Mesendoderm (in vitro differentiated cells): ENCODE measurements around the gene RNF31.

ENCODE experiments used
- DNase-seq: peaks from one replicate; pipeline ENCODE4 v3.0.0; 2013
- H2AK5ac ChIP-seq: 2 replicates; pipeline ENCODE4 v1.6.1; 2013; ENCODE audit warnings: low read length, inconsistent platforms
- H2BK120ac ChIP-seq: 2 replicates; pipeline ENCODE4 v1.6.1; 2013; ENCODE audit warnings: low read depth, mild to moderate bottlenecking, low read length, moderate library complexity, mixed read lengths
- H2BK15ac ChIP-seq: replicated peaks from 2 replicates; pipeline ENCODE4 v1.6.1; 2013; ENCODE audit warnings: low read depth, mild to moderate bottlenecking, moderate library complexity
- H2BK5ac ChIP-seq: 2 replicates; pipeline ENCODE4 v1.6.1; 2013; ENCODE audit warnings: low read length, inconsistent platforms
- H3K18ac ChIP-seq: 2 replicates; pipeline ENCODE4 v1.6.1; 2013; ENCODE audit warnings: mild to moderate bottlenecking, low read length, mixed read lengths
- H3K23ac ChIP-seq: one replicate; pipeline ENCODE4 v1.6.1; 2013; ENCODE audit warnings: low read length
- H3K27ac ChIP-seq: 2 replicates; pipeline ENCODE4 v1.5.1; 2013; ENCODE audit warnings: low read depth, mild to moderate bottlenecking, inconsistent platforms, low read length, moderate library complexity
- H3K27me3 ChIP-seq: 2 replicates; pipeline ENCODE4 v1.6.1; 2013; ENCODE audit warnings: low read length, control low read depth, mild to moderate bottlenecking, inconsistent platforms; ENCODE audit not compliant: insufficient read depth, poor library complexity
- H3K36me3 ChIP-seq: 2 replicates; pipeline ENCODE4 v1.6.1; 2013; ENCODE audit warnings: low read length, inconsistent platforms; ENCODE audit not compliant: control insufficient read depth, insufficient read depth
- H3K4ac ChIP-seq: one replicate; pipeline ENCODE4 v1.6.1; 2013; ENCODE audit warnings: low read depth, mild to moderate bottlenecking, low read length, moderate library complexity
- H3K4me1 ChIP-seq: 2 replicates; pipeline ENCODE4 v1.6.1; 2013; ENCODE audit warnings: low read depth, low read length, inconsistent platforms; ENCODE audit not compliant: control insufficient read depth
- H3K4me2 ChIP-seq: 2 replicates; pipeline ENCODE4 v1.6.1; 2013; ENCODE audit warnings: low read length
- H3K4me3 ChIP-seq: 2 replicates; pipeline ENCODE4 v1.5.1; 2013; ENCODE audit warnings: mild to moderate bottlenecking, low read length
- H3K56ac ChIP-seq: one replicate; pipeline ENCODE4 v1.6.1; 2013; ENCODE audit warnings: low read length
- H3K79me1 ChIP-seq: 2 replicates; pipeline ENCODE4 v1.6.1; 2013; ENCODE audit warnings: low read length, inconsistent platforms
- H3K79me2 ChIP-seq: 2 replicates; pipeline ENCODE4 v1.6.1; 2013; ENCODE audit warnings: mild to moderate bottlenecking, low read length; ENCODE audit not compliant: control insufficient read depth, insufficient read depth
- H3K9ac ChIP-seq: 2 replicates; pipeline ENCODE4 v1.6.1; 2013; ENCODE audit warnings: low read length, inconsistent platforms
- H4K5ac ChIP-seq: one replicate; pipeline ENCODE4 v1.6.1; 2013; ENCODE audit warnings: low read length
- H4K8ac ChIP-seq: one replicate; pipeline ENCODE4 v1.6.1; 2013; ENCODE audit warnings: low read depth, mild to moderate bottlenecking, control low read depth, low read length, moderate library complexity
- WGBS: extraction: QIAGEN DNeasy Blood & Tissue Kit; methylation state at CpG from one replicate; pipeline ENCODE4 v1.1.7; 2013; ENCODE audit warnings: low lambda C conversion rate, missing lambda C conversion rate; ENCODE audit not compliant: insufficient coverage; ENCODE audit errors: extremely low coverage; 5-methylcytosine and 5-hydroxymethylcytosine counted together

Gene RNF31

GRCh38 chr14:24186831-24187538 lies 39.7 kb downstream of the RNF31 start:
- no peak for DNase-seq
- Histone ChIP-seq H3K23ac (no peak overlapping the region), H2BK120ac (no peak overlapping the region), H2BK15ac (no peak overlapping the region), H3K27ac (no peak overlapping the region), H3K36me3 (peaks cover 13% of the 10 kb centered on the region), H2BK5ac (no peak overlapping the region), H3K79me1 (peaks cover 12% of the 10 kb centered on the region), H3K79me2 (peaks cover 11% of the 10 kb centered on the region), H2AK5ac (no peak overlapping the region), H4K5ac (no peak overlapping the region), H3K4ac (no peak overlapping the region), H4K8ac (no peak overlapping the region), H3K4me3 (no peak overlapping the region), H3K18ac (no peak overlapping the region), H3K9ac (no peak overlapping the region), H3K56ac (no peak overlapping the region), H3K4me2 (no peak overlapping the region), H3K27me3 (no peaks in the 10 kb centered on the region), H3K4me1 (peaks cover 6% of the 10 kb centered on the region)
- no CpG with 5 or more reads among the region's 10 CpGs for WGBS

- Histone ChIP-seq H3K4me2 (peak overlapping the region; percentile 74), H3K4me3 (no peak overlapping the region), H3K9ac (peak overlapping the region; percentile 95), H3K4ac (no peak overlapping the region), H2AK5ac (no peak overlapping the region), H4K8ac (no peak overlapping the region), H3K79me2 (peaks cover 11% of the 10 kb centered on the region), H3K23ac (no peak overlapping the region), H2BK15ac (no peak overlapping the region), H3K79me1 (peaks cover 12% of the 10 kb centered on the region), H4K5ac (no peak overlapping the region), H3K27me3 (no peaks in the 10 kb centered on the region), H3K56ac (no peak overlapping the region), H2BK120ac (no peak overlapping the region), H3K36me3 (peaks cover 16% of the 10 kb centered on the region), H3K18ac (no peak overlapping the region), H2BK5ac (no peak overlapping the region), H3K27ac (no peak overlapping the region), H3K4me1 (peaks cover 6% of the 10 kb centered on the region)
- no CpG with 5 or more reads among the region's 2 CpGs for whole genome bisulfite sequencing
- no peak for DNase-seq
These were observed 40.2 kb downstream of the RNF31 start for GRCh38 chr14:24187539-24187915.

- H4K5ac ChIP-seq: peak within 1 kb of the TSS; percentile 88
- H2BK120ac ChIP-seq: no peak within 1 kb of the TSS
- peak within 1 kb of the TSS; percentile 89 for H3K4me3 ChIP-seq
- H3K27ac ChIP-seq: peak within 1 kb of the TSS; percentile 75
- H2AK5ac ChIP-seq: no peak within 1 kb of the TSS
- H3K4me2 ChIP-seq: peak within 1 kb of the TSS; percentile 74
- peak within 1 kb of the TSS; percentile 78 for H4K8ac ChIP-seq
- H3K23ac ChIP-seq: peak within 1 kb of the TSS; percentile 72
- peak within 1 kb of the TSS; percentile 44 for H3K18ac ChIP-seq
- DNase-seq: peak; percentile 99
- peaks cover 11% of the 10 kb centered on the region for H3K79me2 ChIP-seq
- no CpG with 5 or more reads among the region's 65 CpGs for WGBS
- H2BK5ac ChIP-seq: no peak within 1 kb of the TSS
- H2BK15ac ChIP-seq: no peak within 1 kb of the TSS
- peak within 1 kb of the TSS; percentile 95 for H3K9ac ChIP-seq
- peaks cover 12% of the 10 kb centered on the region for H3K79me1 ChIP-seq
- peaks cover 6% of the 10 kb centered on the region for H3K4me1 ChIP-seq
- no peak within 1 kb of the TSS for H3K4ac ChIP-seq
- H3K27me3 ChIP-seq: no peaks in the 10 kb centered on the region
- peak within 1 kb of the TSS; percentile 99 for H3K56ac ChIP-seq
- H3K36me3 ChIP-seq: peaks cover 13% of the 10 kb centered on the region
These were observed 41.2 kb downstream of the RNF31 start, which contains the start of gene IPO4 for GRCh38 chr14:24188251-24189058. Gene IPO4, minus strand, starts transcription at chr14:24188816. Its CDS starts 29 bp downstream, at chr14:24188787.

- H3K23ac ChIP-seq: no peak overlapping the region
- WGBS: no CpG with 5 or more reads among the region's 3 CpGs
These were observed 41.7 kb downstream of the RNF31 start for GRCh38 chr14:24189059-24189375.

GRCh38 chr14:24189460-24189859 lies 42.2 kb downstream of the RNF31 start:
- Histone ChIP-seq H2BK120ac (no peak overlapping the region), H3K4me1 (peaks cover 6% of the 10 kb centered on the region), H3K79me2 (peaks cover 11% of the 10 kb centered on the region), H2BK5ac (no peak overlapping the region), H3K27ac (no peak overlapping the region), H3K4me2 (no peak overlapping the region), H3K18ac (no peak overlapping the region), H4K8ac (no peak overlapping the region), H4K5ac (peak overlapping the region; percentile 88), H3K23ac (no peak overlapping the region), H3K56ac (peak overlapping the region; percentile 37), H3K4me3 (no peak overlapping the region), H3K36me3 (peaks cover 13% of the 10 kb centered on the region), H3K9ac (peak overlapping the region; percentile 56), H3K79me1 (peaks cover 12% of the 10 kb centered on the region), H3K27me3 (no peaks in the 10 kb centered on the region), H3K4ac (no peak overlapping the region), H2AK5ac (no peak overlapping the region), H2BK15ac (no peak overlapping the region)
- no peak for DNase-seq
- WGBS: no CpG with 5 or more reads among the region's 9 CpGs

More at GRCh38 chr14:24189059-24189375, 41.7 kb downstream of the RNF31 start:
- peak overlapping the region; percentile 78 for H4K8ac ChIP-seq
- no peak overlapping the region for H3K4me2 ChIP-seq
- H2BK5ac ChIP-seq: no peak overlapping the region
- H3K79me1 ChIP-seq: peaks cover 12% of the 10 kb centered on the region
- H3K79me2 ChIP-seq: peaks cover 11% of the 10 kb centered on the region
- no peak overlapping the region for H2AK5ac ChIP-seq
- H3K4me3 ChIP-seq: no peak overlapping the region
- peak overlapping the region; percentile 37 for H3K56ac ChIP-seq
- peak overlapping the region; percentile 88 for H4K5ac ChIP-seq
- H2BK120ac ChIP-seq: no peak overlapping the region
- H3K36me3 ChIP-seq: peaks cover 13% of the 10 kb centered on the region
- peaks cover 6% of the 10 kb centered on the region for H3K4me1 ChIP-seq
- no peaks in the 10 kb centered on the region for H3K27me3 ChIP-seq
- H3K9ac ChIP-seq: peak overlapping the region; percentile 56
- H3K4ac ChIP-seq: no peak overlapping the region
- no peak overlapping the region for H3K27ac ChIP-seq
- no peak overlapping the region for H2BK15ac ChIP-seq
- DNase-seq: no peak
- H3K18ac ChIP-seq: no peak overlapping the region
